Activated CD4-positive, alpha-beta T cell treated with anti-CD3 and anti-CD28 coated beads for 36 hours (primary cell): ENCODE results near the gene EFS. TPM values are rescaled to one million over a fixed set of nuclear protein-coding genes. Genes with fewer than 3 reads are reported as not detected.

ENCODE experiments used
- ATAC-seq: fragments of 200-7000 bp; cut with Tn5 transposase; one replicate; pipeline ENCODE4 v1.10.0; 2021; ENCODE audit warnings: mild to moderate bottlenecking, moderate library complexity
- CTCF ChIA-PET: fragments of 350-600 bp; sonication (Branson Sonifier 250); formaldehyde crosslinking; loops from one replicate; lab custom pipeline; 2021; ENCODE audit warnings: antibody characterized with exemption; lab: Charles Lee
- POLR2A ChIA-PET: fragments of 350-600 bp; sonication (Branson Sonifier 250); formaldehyde crosslinking; loops from one replicate; lab custom pipeline; 2021; ENCODE audit warnings: antibody characterized with exemption, inconsistent platforms; lab: Charles Lee
- DNase-seq: peaks from one replicate; pipeline ENCODE4 v3.0.0-alpha.2; 2020
- H3K27ac Mint-ChIP-seq: one replicate; pipeline ENCODE4 v1.8.0; 2021; ENCODE audit warnings: mixed read lengths
- H3K27me3 Mint-ChIP-seq: one replicate; pipeline ENCODE4 v1.8.0; 2021; ENCODE audit warnings: mixed read lengths
- H3K36me3 Mint-ChIP-seq: one replicate; pipeline ENCODE4 v1.8.0; 2021; ENCODE audit warnings: low read depth, mixed read lengths
- H3K4me1 Mint-ChIP-seq: one replicate; pipeline ENCODE4 v1.8.0; 2021; ENCODE audit warnings: mixed read lengths
- H3K4me3 Mint-ChIP-seq: one replicate; pipeline ENCODE4 v1.8.0; 2021; ENCODE audit warnings: mild to moderate bottlenecking, moderate library complexity, mixed read lengths
- H3K9me3 Mint-ChIP-seq: one replicate; pipeline ENCODE4 v1.8.0; 2021; ENCODE audit warnings: low read depth, mixed read lengths
- intact Hi-C, 2 experiments: fragments of 100-400 bp; cut with DNase I in 1 of 2; cut with micrococcal nuclease in 1 of 2; formaldehyde crosslinking; loops; one replicate each; pipeline versions ENCODE4 v1.14.2 to v1.15.1; 2022 to 2024; cut with DNase I, micrococcal nuclease
- microRNA-seq: library from miRNA; unstranded; fragments of <30 nt; microRNA quantifications from one replicate; pipeline ENCODE4 v1.2.0, GENCODE V29; 2021; ENCODE audit warnings: borderline replicate concordance
- total RNA-seq, 2 experiments: library from RNA; stranded (reverse); gene quantifications; one replicate each; pipeline ENCODE4 v1.2.3, GENCODE V29; 2021

The EFS gene
- total RNA-seq, 2 experiments from 2014 or later = not detected

DNA sequence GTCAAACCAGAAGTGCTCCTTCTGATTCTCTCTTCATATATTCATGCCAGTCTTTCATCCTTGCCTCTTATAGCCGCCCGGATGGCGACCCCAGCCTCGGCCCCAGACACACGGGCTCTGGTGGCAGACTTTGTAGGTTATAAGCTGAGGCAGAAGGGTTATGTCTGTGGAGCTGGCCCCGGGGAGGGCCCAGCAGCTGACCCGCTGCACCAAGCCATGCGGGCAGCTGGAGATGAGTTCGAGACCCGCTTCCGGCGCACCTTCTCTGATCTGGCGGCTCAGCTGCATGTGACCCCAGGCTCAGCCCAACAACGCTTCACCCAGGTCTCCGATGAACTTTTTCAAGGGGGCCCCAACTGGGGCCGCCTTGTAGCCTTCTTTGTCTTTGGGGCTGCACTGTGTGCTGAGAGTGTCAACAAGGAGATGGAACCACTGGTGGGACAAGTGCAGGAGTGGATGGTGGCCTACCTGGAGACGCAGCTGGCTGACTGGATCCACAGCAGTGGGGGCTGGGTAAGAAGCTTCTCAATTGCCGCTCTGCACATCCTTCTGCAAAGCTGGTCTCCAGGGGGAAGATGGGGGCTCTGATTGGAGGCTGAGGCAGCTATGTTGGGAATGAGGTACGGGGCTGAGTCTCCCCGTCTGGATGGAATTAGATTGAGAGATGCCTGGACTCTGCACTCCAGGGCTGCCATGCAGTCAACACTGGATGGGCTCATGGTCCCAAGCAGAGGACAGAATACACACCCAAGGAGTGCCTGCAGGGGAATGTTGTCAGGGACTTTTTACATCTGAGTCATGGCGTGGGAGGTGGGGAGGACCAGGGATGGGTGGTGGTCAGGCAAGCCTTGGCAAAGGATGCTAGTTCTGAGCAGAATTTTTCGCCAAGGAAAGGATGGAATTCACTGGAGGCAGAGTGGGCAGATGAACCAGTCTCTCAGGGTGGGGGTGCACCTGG is 57.0 kb downstream of the EFS start:
- no peak overlapping the region for H3K27ac Mint-ChIP-seq
- no peak overlapping the region for H3K4me3 Mint-ChIP-seq
- ChIA-PET CTCF (interaction anchor here (0.6 to 1.7 kb wide), 2 partner anchors 13 to 181 kb away, joined by 3 to 7 read pairs; partner anchors contain the start of gene PABPN1), POLR2A (no interaction called here)
- H3K36me3 Mint-ChIP-seq = no peaks in the 10 kb centered on the region
- peaks cover 2% of the 10 kb centered on the region for H3K9me3 Mint-ChIP-seq
- intact Hi-C loops = loop anchor here in 1 of 2 experiments (10.0 kb wide), 2 partner anchors 723 to 1853 kb away; partner anchors contain the start of genes CHD8 and DAD1
- ATAC-seq (no peak), DNase-seq (no peak)
- H3K27me3 Mint-ChIP-seq = peaks cover 20% of the 10 kb centered on the region
- peaks cover 4% of the 10 kb centered on the region for H3K4me1 Mint-ChIP-seq

DNA sequence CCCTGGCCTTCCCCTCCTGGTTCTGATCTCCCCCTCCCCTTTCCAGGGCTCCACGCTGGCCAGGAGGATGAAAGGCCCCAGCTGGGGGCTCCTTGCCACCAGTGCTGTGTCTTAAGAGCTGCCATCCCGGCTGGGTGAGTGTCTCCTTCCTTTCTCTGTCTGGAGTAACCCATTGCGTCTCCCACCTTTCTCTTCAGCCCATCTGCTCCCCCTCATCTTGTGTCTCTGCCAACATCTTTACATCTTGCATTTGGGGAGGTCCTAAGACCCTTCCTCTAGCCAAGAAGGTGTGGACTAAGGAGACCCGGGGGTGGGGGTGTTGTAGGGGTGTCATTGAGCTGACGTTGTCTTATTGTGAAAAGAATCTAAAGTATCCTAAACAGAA is 57.8 kb downstream of the EFS start:
- Mint-ChIP-seq H3K36me3 (no peaks in the 10 kb centered on the region), H3K27ac (no peak overlapping the region), H3K4me1 (peaks cover 4% of the 10 kb centered on the region), H3K27me3 (peaks cover 20% of the 10 kb centered on the region), H3K9me3 (peaks cover 2% of the 10 kb centered on the region), H3K4me3 (no peak overlapping the region)
- ChIA-PET CTCF (interaction anchor here (0.6 to 1.7 kb wide), 2 partner anchors 14 to 181 kb away, joined by 3 to 7 read pairs; partner anchors contain the start of gene PABPN1), POLR2A (no interaction called here)
- ATAC-seq (no peak), DNase-seq (no peak)
- intact Hi-C loops = loop anchor here in 1 of 2 experiments (10.0 kb wide), 2 partner anchors 722 to 1852 kb away; partner anchors contain the start of genes CHD8 and DAD1

DNA sequence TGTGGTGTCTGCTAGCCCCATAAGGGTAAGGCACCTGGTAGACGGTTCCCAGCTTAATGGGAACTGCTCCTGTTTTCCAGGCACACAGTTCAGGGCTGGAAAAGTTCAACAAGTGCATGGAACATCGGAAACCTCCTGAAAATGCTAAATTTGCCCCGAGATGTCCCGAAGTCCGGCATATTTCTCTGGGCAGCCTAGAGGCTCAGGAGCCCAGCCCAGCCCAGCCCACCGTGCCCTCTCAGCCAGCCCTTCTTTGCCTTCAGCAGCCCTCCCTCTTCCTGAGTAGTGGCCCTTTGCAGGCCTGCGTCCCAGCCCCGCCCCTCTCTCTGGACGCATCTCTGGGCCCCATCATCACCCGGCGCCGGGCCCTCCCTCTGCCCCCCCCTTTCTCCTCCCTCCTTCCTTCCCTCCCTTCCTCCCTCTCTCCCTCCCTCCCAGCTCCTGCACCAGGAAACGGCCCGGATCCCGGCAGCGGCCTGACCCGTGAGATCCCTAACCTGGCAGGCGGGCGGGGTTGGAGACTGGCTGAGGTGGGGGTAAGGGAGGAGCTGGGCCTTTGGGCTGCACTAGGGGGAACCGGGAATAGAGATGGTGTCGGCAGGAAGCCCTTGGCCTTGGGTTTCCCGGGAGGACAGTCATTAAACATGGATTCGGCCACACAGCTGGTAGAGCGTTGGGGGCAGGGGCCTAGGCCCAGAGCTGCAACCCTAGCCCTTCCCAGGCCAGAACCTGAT is 58.4 kb downstream of the EFS start, which contains the start of gene BCL2L2:
BCL2L2 (plus strand) TSS at position 422 of the 734 bp plus-strand sequence. CDS start 935 bp downstream, outside the sequence.
- DNase-seq (peak; percentile 40), ATAC-seq (no peak)
- intact Hi-C loops = loop anchor here in 1 of 2 experiments (10.0 kb wide), 2 partner anchors 722 to 1852 kb away; partner anchors contain the start of genes CHD8 and DAD1
- H3K9me3 Mint-ChIP-seq = peaks cover 2% of the 10 kb centered on the region
- POLR2A ChIA-PET = no interaction called here
- peaks cover 4% of the 10 kb centered on the region for H3K4me1 Mint-ChIP-seq
- H3K27ac Mint-ChIP-seq = no peak within 1 kb of the TSS
- H3K27me3 Mint-ChIP-seq = peaks cover 20% of the 10 kb centered on the region
- H3K4me3 Mint-ChIP-seq = no peak within 1 kb of the TSS
- no peaks in the 10 kb centered on the region for H3K36me3 Mint-ChIP-seq
- CTCF ChIA-PET = interaction anchor here (0.5 to 12.8 kb wide), 3 partner anchors 14 to 55 kb away, joined by 4 to 173 read pairs (median 7); partner anchors contain the start of gene PABPN1

Small RNA genes within 50 kb of the gene (microRNA-seq; reads per million reads assigned to microRNA genes)
- not detected for gene MIR208A

Other genes starting within 250 kb of the EFS start
- under 1 TPM; 0.19 to 0.34 TPM for gene CEBPE, start 245.9 kb downstream of the EFS start, total RNA-seq
- 1 to 10 TPM in 1 of 2 experiments, under 1 TPM in 1; 0.89 to 1.6 TPM for gene SLC7A8, start 181.5 kb downstream of the EFS start, total RNA-seq
- not detected for gene RNF212B, start 127.2 kb downstream of the EFS start, total RNA-seq
- 10 to 100 TPM; 13.7 to 17.5 TPM for gene HOMEZ, start 79.0 kb downstream of the EFS start, total RNA-seq
- 10 to 100 TPM; 30.9 to 44.6 TPM for gene PPP1R3E, start 62.3 kb downstream of the EFS start, total RNA-seq
- gene BCL2L2, start 58.3 kb downstream of the EFS start, total RNA-seq = 1 to 10 TPM in 1 of 2 experiments, under 1 TPM in 1; 0.73 to 1.2 TPM
- 100 to 1,000 TPM; 237 to 338 TPM for gene PABPN1, start 43.7 kb downstream of the EFS start, total RNA-seq
- gene SLC22A17, start 12.3 kb downstream of the EFS start, total RNA-seq = 1 to 10 TPM; 4.7 to 5.3 TPM
- gene IL25, start 7.6 kb upstream of the EFS start, total RNA-seq = not detected
- gene CMTM5, start 11.9 kb upstream of the EFS start, total RNA-seq = not detected
- under 1 TPM; 0.14 to 0.16 TPM for gene MYH6, start 43.1 kb upstream of the EFS start, total RNA-seq
- gene MYH7, start 70.5 kb upstream of the EFS start, total RNA-seq = under 1 TPM; 0.05 to 0.07 TPM
- 10 to 100 TPM; 53.0 to 57.8 TPM for gene NGDN, start 104.5 kb upstream of the EFS start, total RNA-seq
- 1 to 10 TPM; 1.0 to 1.3 TPM for gene ZFHX2, start 186.6 kb upstream of the EFS start, total RNA-seq
- gene THTPA, start 191.1 kb upstream of the EFS start, total RNA-seq = 1 to 10 TPM; 8.3 to 8.5 TPM
- 100 to 1,000 TPM; 162 to 166 TPM for gene AP1G2, start 202.6 kb upstream of the EFS start, total RNA-seq
- not detected for gene JPH4, start 213.6 kb upstream of the EFS start, total RNA-seq